KMS-11 (cell line): Measurements from ENCODE around the gene RPRD1B.

Experiments
- H2AFZ ChIP-seq: fragments of 200-600 bp; sonication (generic); 2 replicates; pipeline ENCODE4 v1.6.1; 2016; ENCODE audit warnings: antibody characterized with exemption, mixed run types, low read depth
- H3K27ac ChIP-seq: fragments of 200-600 bp; sonication (generic); 2 replicates; pipeline ENCODE4 v1.6.1; 2016; ENCODE audit warnings: mild to moderate bottlenecking, mixed run types
- H3K27me3 ChIP-seq: fragments of 200-600 bp; sonication (generic); 2 replicates; pipeline ENCODE4 v1.6.1; 2017; ENCODE audit warnings: mild to moderate bottlenecking, low read depth, mixed run types, moderate library complexity; ENCODE audit not compliant: insufficient read depth
- H3K36me3 ChIP-seq: fragments of 200-600 bp; sonication (generic); 2 replicates; pipeline ENCODE4 v1.6.1; 2017; ENCODE audit warnings: mild to moderate bottlenecking, mixed run types; ENCODE audit not compliant: insufficient read depth
- H3K4me1 ChIP-seq: fragments of 200-600 bp; sonication (generic); 2 replicates; pipeline ENCODE4 v1.6.1; 2016; ENCODE audit warnings: mild to moderate bottlenecking, low read depth, mixed run types; ENCODE audit not compliant: poor library complexity, severe bottlenecking
- H3K4me2 ChIP-seq: fragments of 200-600 bp; sonication (generic); 2 replicates; pipeline ENCODE4 v1.7.0; 2016; ENCODE audit warnings: mild to moderate bottlenecking, mixed run types
- H3K4me3 ChIP-seq: fragments of 200-600 bp; sonication (generic); IDR thresholded peaks from 2 replicates; pipeline ENCODE4 v1.6.1; 2017; ENCODE audit warnings: low read depth, low read length, mixed read lengths; ENCODE audit not compliant: insufficient read depth
- H3K79me2 ChIP-seq: fragments of 200-600 bp; sonication (generic); 2 replicates; pipeline ENCODE4 v1.6.1; 2016; ENCODE audit warnings: low read depth, mixed run types; ENCODE audit not compliant: insufficient read depth
- H3K9ac ChIP-seq: fragments of 200-600 bp; sonication (generic); 2 replicates; pipeline ENCODE4 v1.6.1; 2016; ENCODE audit warnings: mild to moderate bottlenecking, mixed run types
- H4K20me1 ChIP-seq: fragments of 200-600 bp; sonication (generic); 2 replicates; pipeline ENCODE4 v1.6.1; 2016; ENCODE audit warnings: mild to moderate bottlenecking, mixed run types; ENCODE audit not compliant: insufficient read depth
- TF ChIP-seq, protein P1 (sequence below): fragments of 200-600 bp; sonication (generic); conservative IDR thresholded peaks from 2 replicates; pipeline ENCODE4 v1.6.1; 2017; ENCODE audit warnings: low read depth, mild to moderate bottlenecking, antibody characterized with exemption, low read length, moderate library complexity, mixed read lengths

RPRD1B gene

GRCh38 chr20:38092915-38093314 is 59.4 kb downstream of the RPRD1B start:
- Histone ChIP-seq H3K36me3 (no peaks in the 10 kb centered on the region), H3K27ac (no peak overlapping the region)
- TF ChIP-seq, protein P1, sequence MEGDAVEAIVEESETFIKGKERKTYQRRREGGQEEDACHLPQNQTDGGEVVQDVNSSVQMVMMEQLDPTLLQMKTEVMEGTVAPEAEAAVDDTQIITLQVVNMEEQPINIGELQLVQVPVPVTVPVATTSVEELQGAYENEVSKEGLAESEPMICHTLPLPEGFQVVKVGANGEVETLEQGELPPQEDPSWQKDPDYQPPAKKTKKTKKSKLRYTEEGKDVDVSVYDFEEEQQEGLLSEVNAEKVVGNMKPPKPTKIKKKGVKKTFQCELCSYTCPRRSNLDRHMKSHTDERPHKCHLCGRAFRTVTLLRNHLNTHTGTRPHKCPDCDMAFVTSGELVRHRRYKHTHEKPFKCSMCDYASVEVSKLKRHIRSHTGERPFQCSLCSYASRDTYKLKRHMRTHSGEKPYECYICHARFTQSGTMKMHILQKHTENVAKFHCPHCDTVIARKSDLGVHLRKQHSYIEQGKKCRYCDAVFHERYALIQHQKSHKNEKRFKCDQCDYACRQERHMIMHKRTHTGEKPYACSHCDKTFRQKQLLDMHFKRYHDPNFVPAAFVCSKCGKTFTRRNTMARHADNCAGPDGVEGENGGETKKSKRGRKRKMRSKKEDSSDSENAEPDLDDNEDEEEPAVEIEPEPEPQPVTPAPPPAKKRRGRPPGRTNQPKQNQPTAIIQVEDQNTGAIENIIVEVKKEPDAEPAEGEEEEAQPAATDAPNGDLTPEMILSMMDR: no peak

GRCh38 chr20:38093641-38094077 is 60.1 kb downstream of the RPRD1B start:
- Histone ChIP-seq H2AFZ (no peak overlapping the region), H3K4me2 (no peak overlapping the region), H3K27me3 (no peaks in the 10 kb centered on the region), H3K36me3 (no peaks in the 10 kb centered on the region), H3K9ac (no peak overlapping the region), H3K4me3 (no peak overlapping the region), H3K79me2 (no peaks in the 10 kb centered on the region), H4K20me1 (no peaks in the 10 kb centered on the region), H3K4me1 (peaks cover 3% of the 10 kb centered on the region), H3K27ac (no peak overlapping the region)
- TF ChIP-seq, protein P1: no peak

More at GRCh38 chr20:38092915-38093314, 59.4 kb downstream of the RPRD1B start:
- no peaks in the 10 kb centered on the region for H4K20me1 ChIP-seq
- H3K4me3 ChIP-seq: no peak overlapping the region
- H3K4me2 ChIP-seq: no peak overlapping the region
- H3K9ac ChIP-seq: no peak overlapping the region
- no peak overlapping the region for H2AFZ ChIP-seq
- no peaks in the 10 kb centered on the region for H3K27me3 ChIP-seq
- peaks cover 3% of the 10 kb centered on the region for H3K4me1 ChIP-seq
- no peaks in the 10 kb centered on the region for H3K79me2 ChIP-seq

- Histone ChIP-seq H3K4me1 (peaks cover 3% of the 10 kb centered on the region), H3K9ac (no peak overlapping the region), H3K36me3 (no peaks in the 10 kb centered on the region), H3K27ac (no peak overlapping the region), H3K4me2 (no peak overlapping the region), H3K4me3 (no peak overlapping the region), H2AFZ (no peak overlapping the region), H3K79me2 (no peaks in the 10 kb centered on the region), H4K20me1 (no peaks in the 10 kb centered on the region), H3K27me3 (no peaks in the 10 kb centered on the region)
- TF ChIP-seq, protein P1: no peak
These were observed 60.9 kb downstream of the RPRD1B start for GRCh38 chr20:38094373-38094891.

- no peak overlapping the region for H3K27ac ChIP-seq
- H3K27me3 ChIP-seq: no peaks in the 10 kb centered on the region
- no peak overlapping the region for H3K4me2 ChIP-seq
- TF ChIP-seq, protein P1: no peak
- H3K4me3 ChIP-seq: no peak overlapping the region
- H3K36me3 ChIP-seq: no peaks in the 10 kb centered on the region
- no peak overlapping the region for H2AFZ ChIP-seq
- no peaks in the 10 kb centered on the region for H4K20me1 ChIP-seq
- H3K79me2 ChIP-seq: no peaks in the 10 kb centered on the region
- peaks cover 3% of the 10 kb centered on the region for H3K4me1 ChIP-seq
- no peak overlapping the region for H3K9ac ChIP-seq
These were observed 61.6 kb downstream of the RPRD1B start for GRCh38 chr20:38095017-38095686.
